ENCODE results near the gene U2AF1L4.
A peak's percentile ranks its signal among the peaks of the same experiment; 100 is the strongest.

The U2AF1L4 gene

DNA sequence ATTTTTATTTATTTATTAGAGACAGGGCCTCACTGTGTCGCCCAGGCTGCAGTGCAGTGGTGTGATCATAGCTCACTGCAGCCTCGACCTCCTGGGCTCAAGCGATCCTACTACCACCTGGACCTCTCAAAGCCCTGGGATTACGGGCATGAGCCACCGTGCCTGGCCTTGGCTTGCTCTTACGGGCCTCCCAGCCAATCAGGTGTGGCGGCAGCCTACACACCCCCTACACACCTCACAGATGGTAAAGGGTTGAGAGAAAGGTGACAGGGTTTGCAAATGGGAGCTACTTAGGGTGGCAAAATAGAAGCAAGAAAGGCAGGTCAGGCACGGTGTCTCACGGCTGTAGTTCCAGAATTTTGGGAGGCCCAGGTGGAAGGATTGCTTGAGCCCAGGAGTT is 41.9 kb downstream of the U2AF1L4 start:
- no peak for DNase-seq

DNA sequence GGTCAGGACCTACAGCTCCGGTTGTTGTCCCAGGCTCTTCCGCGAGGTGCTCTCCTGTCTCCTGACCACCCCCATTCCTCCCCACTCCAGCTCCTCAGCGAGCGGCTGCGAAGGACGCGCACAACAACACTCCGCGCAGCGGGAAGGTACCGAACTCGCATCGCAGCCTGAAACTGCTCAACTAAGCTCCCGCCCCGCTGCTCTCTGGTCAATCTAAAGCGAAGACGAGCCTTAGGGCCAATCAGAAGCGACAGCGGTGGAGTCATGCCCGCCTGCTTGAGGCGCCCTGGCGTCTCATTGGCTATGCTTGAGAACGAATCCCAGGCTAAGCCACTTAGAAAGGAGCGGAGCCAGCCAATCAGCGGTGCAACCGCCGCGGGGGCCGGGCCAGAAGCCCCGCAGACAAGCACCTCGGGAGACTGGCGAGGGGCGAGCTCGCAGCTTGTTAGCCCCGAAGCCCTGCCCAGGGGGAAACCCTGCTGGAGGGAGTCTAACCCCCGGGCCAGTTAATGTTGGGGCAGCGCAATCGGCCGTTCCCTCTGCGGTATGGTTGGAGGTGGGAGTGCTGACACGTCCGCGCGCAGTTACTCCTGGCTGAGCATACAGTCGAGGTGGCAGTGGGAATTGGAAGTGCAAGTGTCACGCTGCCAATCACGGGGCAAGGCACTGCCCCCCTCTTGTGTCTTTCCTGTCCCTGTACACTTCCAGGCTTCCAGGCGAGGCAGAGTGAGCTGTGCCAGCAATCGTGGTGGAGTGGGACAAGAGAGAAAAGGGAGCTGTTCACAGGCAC is 42.8 kb downstream of the U2AF1L4 start:
- peak; percentile 98 for DNase-seq

DNA sequence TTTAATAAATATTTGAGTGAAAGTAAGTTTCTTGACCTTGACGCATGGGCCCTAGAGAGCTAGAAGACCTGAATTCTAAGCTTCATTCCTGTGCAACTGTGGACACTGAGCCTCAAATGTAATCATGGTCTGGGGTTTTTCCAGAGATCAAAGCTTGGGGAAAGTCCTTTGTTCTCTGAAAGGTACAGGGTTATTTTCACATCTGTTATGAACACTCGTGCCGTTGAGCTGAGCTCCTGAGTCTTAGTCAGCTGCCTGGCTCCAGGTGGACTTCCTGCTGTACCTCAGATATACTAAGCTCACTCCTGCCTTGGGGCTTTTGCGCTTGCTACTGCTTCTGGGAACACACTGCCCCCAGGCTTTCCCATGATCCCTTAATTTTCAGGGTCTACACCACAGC is 48.4 kb downstream of the U2AF1L4 start:
- DNase-seq = no peak

DNA sequence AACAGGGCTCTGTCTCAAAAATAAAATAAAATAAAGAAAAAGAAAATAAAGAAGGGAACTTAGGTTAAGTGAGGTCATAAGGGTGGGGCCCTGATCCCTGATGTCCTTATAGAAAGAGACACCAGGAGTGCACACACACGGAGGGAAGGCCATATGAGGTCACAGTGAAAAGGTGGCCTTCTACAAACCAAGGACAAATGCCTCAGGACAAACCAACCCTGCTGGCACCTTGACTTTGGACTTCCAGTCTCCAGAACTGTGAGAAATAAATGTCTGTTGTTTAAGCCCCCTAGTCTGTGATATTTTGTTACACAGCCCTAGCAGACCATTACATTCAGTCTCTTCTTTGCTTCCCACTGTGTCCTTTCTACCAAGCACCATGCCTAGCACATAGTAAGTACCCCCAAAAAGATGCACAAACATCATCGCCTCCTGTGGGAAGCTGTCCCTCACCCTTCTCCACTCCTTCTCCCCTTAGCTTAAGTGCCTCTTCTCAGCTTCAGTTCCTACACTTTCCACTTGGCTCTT is 49.3 kb downstream of the U2AF1L4 start:
- no peak for DNase-seq

DNA sequence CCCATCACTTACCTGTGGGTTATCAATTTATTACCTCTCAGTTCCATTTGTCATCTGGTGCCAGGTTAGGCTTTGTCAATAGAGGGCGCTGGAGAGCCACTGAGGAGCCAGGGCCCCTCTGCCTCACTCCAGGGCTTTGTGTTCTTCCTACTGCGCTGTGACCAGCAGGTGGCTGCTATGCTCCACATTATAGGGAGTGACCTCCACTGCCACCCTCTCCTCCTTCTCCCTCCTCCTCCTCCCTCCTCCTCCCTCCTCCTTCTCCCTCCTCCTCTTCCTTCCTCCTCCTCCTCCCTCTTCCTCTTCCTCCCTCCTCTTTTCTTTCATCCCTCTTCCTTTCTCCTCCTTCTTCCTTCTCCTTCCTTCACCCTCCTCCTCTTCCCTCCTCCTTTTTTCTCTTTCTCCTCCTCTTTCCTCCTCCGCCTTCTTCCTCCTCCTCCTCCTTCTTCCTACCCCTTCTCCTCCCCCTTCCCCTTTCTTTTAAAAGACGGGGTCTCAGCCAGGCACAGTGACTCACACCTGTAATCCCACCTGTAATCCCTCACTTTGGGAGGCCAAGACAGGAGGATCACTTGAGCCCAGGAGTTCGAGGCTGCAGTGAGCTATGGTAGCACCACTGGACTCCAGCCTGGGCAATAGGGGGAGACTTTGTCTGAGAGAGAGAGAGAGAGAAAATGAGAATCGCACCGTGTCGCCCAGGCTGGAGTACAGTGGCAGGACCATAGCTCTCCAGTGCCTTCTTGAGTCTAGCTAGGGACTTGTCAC is 51.2 kb downstream of the U2AF1L4 start:
- peak; percentile 94 for DNase-seq

DNA sequence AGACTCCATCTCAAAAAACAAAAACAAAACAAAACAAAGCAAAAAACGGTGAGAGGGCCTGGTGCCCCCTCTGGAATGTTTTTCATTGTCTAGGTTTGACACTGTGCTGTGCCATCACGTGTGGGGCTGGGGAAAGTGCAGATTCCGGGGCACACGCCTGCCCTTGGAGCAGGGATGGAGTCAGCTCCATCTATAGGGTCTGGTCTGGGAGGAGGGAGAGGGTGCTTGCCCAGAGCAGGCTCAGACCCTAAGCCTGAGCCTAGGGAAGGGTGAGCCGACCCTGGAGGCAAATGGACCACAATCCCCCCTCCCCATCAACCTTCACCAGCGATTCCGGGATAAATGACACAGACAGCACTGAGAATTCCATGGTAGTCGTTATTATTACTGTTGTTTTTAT is 51.8 kb downstream of the U2AF1L4 start:
- DNase-seq = no peak

All from hematopoietic multipotent progenitor cell treated with erythropoietin and hydrocortisone succinate and interleukin-3 and kit ligand, for 8 days (in vitro differentiated cells).